Duodenal mucosa (tissue), 2 donors: Measurements from ENCODE around the gene MAVS.
"Not testable (repeated sequence)": the region's sequence is repeated elsewhere in the genome, so short reads cannot be mapped to it uniquely, and the experiment has no call there.

Source experiments
- H3K27ac ChIP-seq: one replicate; pipeline ENCODE4 v1.7.0; 2013; ENCODE audit warnings: low read depth, low read length
- H3K27me3 ChIP-seq, 2 donors: one replicate each; pipeline ENCODE4 v1.7.0; 2013; ENCODE audit warnings: low read length in 2 of 2, control low read depth in 1 of 2; ENCODE audit not compliant: insufficient read depth in 2 of 2, control insufficient read depth in 1 of 2
- H3K36me3 ChIP-seq, 2 donors: one replicate each; pipeline ENCODE4 v1.7.0; 2013; ENCODE audit warnings: low read length in 2 of 2, control low read depth in 1 of 2; ENCODE audit not compliant: insufficient read depth in 2 of 2, control insufficient read depth in 1 of 2
- H3K4me1 ChIP-seq, 2 donors: one replicate each; pipeline ENCODE4 v1.7.0; 2013; ENCODE audit warnings: low read length in 2 of 2, control low read depth in 1 of 2; ENCODE audit not compliant: insufficient read depth in 2 of 2, control insufficient read depth in 1 of 2
- H3K4me3 ChIP-seq, 2 donors: one replicate each; pipeline ENCODE4 v1.7.0; 2013; ENCODE audit warnings: low read length in 2 of 2, low read depth in 1 of 2
- H3K9ac ChIP-seq, 2 donors: one replicate each; pipeline ENCODE4 v1.7.0; 2013; ENCODE audit warnings: low read length in 2 of 2, low read depth in 1 of 2
- H3K9me3 ChIP-seq, 2 donors: one replicate each; pipeline ENCODE4 v1.7.0; 2013; ENCODE audit warnings: low read length in 2 of 2, control low read depth in 1 of 2; ENCODE audit not compliant: control insufficient read depth in 1 of 2

MAVS gene

DNA sequence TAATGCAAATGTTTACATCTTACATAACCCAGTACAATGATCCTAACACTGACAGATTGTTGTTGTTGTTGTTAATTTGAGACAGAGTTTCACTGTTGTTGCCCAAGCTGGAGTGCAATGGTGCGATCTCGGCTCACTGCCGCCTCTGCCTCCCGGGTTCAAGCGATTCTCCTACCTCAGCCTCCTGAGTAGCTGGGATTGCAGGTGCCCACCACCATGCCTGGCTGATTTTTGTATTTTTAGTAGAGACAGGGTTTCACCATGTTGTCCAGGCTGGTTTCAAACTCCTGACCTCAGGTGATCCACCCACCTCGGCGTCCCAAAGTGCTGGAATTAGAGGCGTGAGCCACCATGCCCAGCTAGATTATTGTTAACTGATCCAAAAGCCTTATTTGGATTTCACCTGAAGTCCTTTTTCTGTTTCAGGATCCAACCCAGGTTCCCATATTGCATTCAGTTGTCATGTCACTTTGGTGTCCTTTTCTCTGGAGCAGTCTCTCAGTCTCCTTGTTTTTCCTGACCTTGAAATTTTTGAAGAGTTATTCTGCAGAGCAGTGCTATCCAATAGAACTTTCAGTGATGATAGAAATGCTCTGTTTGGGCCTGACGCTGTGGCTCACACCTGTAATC lies 2.5 kb upstream of the MAVS start:
- H3K27ac ChIP-seq = not testable (repeated sequence)
- peaks cover 24 to 50% of the 10 kb centered on the region in 2 donors for H3K4me1 ChIP-seq

DNA sequence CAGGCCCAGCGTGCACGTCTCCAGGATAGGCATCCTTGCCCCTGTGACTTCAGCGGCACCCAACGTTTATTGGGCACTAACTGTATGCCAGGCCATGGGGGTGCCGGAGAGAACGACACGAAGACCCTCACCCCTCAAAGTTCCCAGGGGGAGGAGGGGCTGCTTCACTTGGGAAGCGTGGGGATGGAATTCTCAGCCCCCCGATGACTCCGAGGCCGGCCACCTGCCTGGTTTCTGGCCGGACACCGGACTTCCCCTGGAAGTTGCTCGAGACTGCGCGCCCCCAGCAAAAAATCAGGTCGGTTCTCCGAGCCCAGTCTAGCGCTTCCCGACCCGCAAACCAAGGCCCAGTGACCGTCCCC lies 275 bp upstream of the MAVS start:
- H3K4me1 ChIP-seq = peaks cover 24 to 50% of the 10 kb centered on the region in 2 donors
- peak overlapping the region; percentile 93 to 96 for H3K4me3 ChIP-seq
- H3K9me3 ChIP-seq = no peaks in the 10 kb centered on the region
- no peaks in the 10 kb centered on the region for H3K36me3 ChIP-seq
- no peaks in the 10 kb centered on the region for H3K27me3 ChIP-seq
- H3K27ac ChIP-seq = peak overlapping the region; percentile 90
- peak overlapping the region; percentile 97 to 98 for H3K9ac ChIP-seq

More for the DNA sequence above, 2.5 kb upstream of the MAVS start:
- not testable (repeated sequence) for H3K4me3 ChIP-seq, H3K9ac ChIP-seq, H3K27me3 ChIP-seq, H3K9me3 ChIP-seq, H3K36me3 ChIP-seq

DNA sequence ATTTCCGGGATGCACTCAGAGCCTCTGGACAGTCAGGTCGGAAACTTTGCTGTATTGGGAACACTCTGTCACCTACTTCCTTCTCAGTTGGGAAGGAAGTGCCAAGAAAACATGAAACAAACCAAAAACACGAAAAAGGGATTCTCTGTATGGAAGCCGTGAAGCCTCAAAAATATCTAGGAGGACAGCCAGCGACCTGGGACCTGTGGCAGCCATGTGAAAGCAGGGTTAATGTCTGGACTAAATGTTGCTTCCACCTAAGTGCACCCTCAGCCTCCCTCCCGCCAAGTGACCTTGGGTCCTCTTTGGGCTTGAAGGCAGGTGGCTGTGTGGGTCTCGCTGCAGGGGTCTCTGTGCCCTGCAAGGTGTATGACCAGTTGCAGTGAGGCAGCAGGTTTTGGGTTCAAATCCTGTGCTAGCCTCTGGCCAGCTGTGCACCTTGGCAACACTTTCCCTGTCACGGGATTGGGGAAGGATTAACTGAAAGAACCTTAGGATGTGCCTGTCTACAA lies 851 bp downstream of the MAVS start:
- Histone ChIP-seq H3K27me3 (no peaks in the 10 kb centered on the region), H3K4me3 (peak overlapping the region; percentile 93 to 96), H3K36me3 (no peaks in the 10 kb centered on the region), H3K27ac (peak overlapping the region; percentile 91), H3K9ac (peak overlapping the region; percentile 97 to 98), H3K4me1 (peaks cover 24 to 45% of the 10 kb centered on the region in 2 donors), H3K9me3 (no peaks in the 10 kb centered on the region)

DNA sequence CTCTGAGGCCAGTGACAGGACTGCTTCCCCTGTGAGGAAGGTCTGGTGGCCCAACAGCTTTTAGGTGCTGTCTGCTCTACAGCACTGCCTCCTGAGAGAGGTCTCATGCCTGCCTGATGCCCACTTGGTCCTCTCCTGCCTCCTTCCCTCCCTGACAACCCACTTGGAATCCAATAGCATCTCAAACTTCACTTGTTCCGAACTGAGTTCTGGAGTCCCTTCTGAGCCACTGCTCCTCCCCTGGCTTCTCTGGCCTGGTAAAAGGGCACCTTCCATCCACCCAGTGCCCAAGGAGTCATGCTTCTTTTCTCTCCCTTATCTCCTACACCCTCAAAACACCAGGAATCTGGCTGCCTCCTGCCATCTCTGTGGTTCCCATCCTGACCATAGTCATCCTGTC lies 1.9 kb downstream of the MAVS start:
- H3K9me3 ChIP-seq = no peaks in the 10 kb centered on the region
- no peaks in the 10 kb centered on the region for H3K27me3 ChIP-seq
- H3K4me3 ChIP-seq = no peak overlapping the region
- no peaks in the 10 kb centered on the region for H3K36me3 ChIP-seq
- H3K27ac ChIP-seq = no peak overlapping the region
- H3K9ac ChIP-seq = no peak overlapping the region
- H3K4me1 ChIP-seq = peaks cover 17 to 35% of the 10 kb centered on the region in 2 donors

DNA sequence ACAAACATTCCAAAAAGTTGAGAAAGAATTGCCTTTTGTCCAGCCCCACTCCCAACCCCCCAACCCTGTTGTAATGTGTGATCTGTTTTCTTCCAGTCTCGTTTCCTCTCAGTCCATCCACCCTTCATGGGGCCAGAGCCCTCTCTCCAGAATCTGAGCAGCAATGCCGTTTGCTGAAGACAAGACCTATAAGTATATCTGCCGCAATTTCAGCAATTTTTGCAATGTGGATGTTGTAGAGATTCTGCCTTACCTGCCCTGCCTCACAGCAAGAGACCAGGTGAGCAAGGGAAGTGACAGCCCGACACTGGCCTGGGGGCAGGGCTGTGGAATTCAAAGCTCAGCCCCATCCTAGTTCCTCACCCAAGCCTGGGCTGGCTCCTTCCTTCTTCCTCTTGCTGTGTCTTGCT lies 7.8 kb downstream of the MAVS start:
- Histone ChIP-seq H3K27me3 (no peaks in the 10 kb centered on the region), H3K9ac (no peak overlapping the region), H3K27ac (no peak overlapping the region), H3K4me1 (peaks cover 5 to 8% of the 10 kb centered on the region in 2 donors), H3K9me3 (no peaks in the 10 kb centered on the region), H3K4me3 (no peak overlapping the region), H3K36me3 (peaks cover 16 to 34% of the 10 kb centered on the region in 2 donors)

DNA sequence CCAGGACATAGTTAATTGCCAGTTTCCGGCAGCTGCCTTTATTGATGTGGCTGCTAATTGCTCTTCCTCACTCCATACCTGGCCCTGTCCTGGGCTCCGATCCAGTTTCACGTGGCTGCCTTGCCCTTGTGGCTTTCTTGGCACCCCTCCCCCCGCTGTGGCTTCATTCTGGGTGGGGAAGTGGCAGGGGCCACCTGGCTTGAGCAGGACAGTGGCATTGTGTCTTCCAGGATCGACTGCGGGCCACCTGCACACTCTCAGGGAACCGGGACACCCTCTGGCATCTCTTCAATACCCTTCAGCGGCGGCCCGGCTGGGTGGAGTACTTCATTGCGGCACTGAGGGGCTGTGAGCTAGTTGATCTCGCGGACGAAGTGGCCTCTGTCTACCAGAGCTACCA lies 10.8 kb downstream of the MAVS start:
- Histone ChIP-seq H3K27ac (no peak overlapping the region), H3K4me3 (no peak overlapping the region), H3K36me3 (peaks cover 29 to 51% of the 10 kb centered on the region in 2 donors), H3K9me3 (no peaks in the 10 kb centered on the region), H3K4me1 (peaks cover 5 to 8% of the 10 kb centered on the region in 2 donors), H3K27me3 (no peaks in the 10 kb centered on the region), H3K9ac (no peak overlapping the region)

DNA sequence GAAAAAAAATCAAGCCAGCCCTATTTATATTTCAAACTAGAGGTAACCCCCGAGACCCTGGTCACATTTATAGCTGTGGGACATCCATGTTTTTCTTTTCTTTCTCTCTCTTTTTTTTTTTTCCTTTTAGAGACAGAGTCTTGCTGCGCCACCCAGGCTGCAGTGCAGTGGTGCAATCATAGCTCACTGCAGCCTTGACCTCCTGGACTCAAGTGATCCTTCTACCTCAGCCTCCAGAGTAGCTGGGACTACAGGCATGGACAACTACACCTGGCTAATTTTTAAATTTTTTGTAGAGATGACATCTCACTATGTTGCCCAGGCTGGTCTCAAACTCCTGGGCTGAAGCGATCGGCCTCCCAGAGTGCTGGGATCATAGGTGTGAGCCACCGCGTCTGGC lies 12.1 kb downstream of the MAVS start:
- H3K4me1 ChIP-seq = peaks cover 5 to 8% of the 10 kb centered on the region in 2 donors
- H3K9ac ChIP-seq = no peak overlapping the region
- no peak overlapping the region for H3K4me3 ChIP-seq
- no peaks in the 10 kb centered on the region for H3K27me3 ChIP-seq
- H3K27ac ChIP-seq = no peak overlapping the region
- no peaks in the 10 kb centered on the region for H3K9me3 ChIP-seq
- peaks cover 41 to 64% of the 10 kb centered on the region in 2 donors for H3K36me3 ChIP-seq

DNA sequence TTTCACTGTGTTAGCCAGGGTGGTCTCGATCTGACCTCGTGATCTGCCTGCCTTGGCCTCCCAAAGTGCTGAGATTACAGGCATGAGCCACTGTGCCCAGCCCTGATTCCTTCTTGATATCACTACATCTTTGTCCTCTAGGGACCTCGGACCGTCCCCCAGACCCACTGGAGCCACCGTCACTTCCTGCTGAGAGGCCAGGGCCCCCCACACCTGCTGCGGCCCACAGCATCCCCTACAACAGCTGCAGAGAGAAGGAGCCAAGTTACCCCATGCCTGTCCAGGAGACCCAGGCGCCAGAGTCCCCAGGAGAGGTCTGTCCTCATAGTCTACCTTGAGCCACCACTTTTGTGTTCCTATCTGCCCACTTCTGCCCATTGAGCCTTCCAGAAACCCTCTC lies 14.6 kb downstream of the MAVS start:
- peaks cover 57 to 79% of the 10 kb centered on the region in 2 donors for H3K36me3 ChIP-seq
- H3K9me3 ChIP-seq = no peaks in the 10 kb centered on the region
- H3K4me1 ChIP-seq = peaks cover 5% of the 10 kb centered on the region in 2 donors
- H3K27me3 ChIP-seq = no peaks in the 10 kb centered on the region
- no peak overlapping the region for H3K4me3 ChIP-seq
- H3K27ac ChIP-seq = no peak overlapping the region
- no peak overlapping the region for H3K9ac ChIP-seq

DNA sequence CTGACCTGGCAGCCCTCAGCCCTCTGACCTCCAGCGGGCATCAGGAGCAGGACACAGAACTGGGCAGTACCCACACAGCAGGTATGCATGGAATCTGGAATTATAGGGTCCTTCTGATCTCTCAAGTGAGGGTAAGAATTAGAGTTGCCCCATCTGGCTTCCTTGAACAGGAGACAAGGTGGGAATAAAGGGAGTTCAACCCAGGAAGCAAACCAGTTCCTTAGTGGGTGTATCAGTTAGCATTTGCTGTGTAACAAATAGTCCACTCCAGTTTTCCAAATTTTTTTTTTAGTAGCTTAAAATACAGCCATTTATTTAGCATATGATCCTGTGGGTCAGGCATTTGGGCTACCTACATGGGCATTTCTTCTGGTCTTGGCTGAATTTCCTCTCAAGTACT lies 15.7 kb downstream of the MAVS start:
- Histone ChIP-seq H3K27me3 (no peaks in the 10 kb centered on the region), H3K27ac (no peak overlapping the region), H3K9ac (no peak overlapping the region), H3K4me3 (no peak overlapping the region), H3K4me1 (peaks cover under 1 to 5% of the 10 kb centered on the region in 2 donors), H3K9me3 (no peaks in the 10 kb centered on the region), H3K36me3 (peaks cover 58 to 83% of the 10 kb centered on the region in 2 donors)

DNA sequence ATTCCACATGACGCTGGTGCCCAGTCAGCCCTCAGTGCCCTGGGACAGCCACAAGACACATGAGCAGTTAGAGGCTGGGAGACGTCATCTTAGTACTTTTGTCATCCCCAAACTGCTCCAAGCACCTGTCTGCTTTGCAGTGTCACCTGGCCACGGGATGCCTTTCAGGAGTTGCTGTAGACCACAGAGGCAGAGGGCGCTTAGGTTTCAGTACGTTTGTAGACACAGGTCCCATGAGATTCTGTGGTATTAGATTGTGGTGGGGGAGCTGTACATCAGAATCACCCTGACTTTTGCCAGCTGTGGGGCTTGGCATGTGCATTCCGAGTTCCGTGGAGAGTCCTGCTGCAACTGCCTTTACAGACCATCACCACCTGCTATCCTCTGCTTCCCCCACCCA lies 16.7 kb downstream of the MAVS start:
- H3K9ac ChIP-seq = no peak overlapping the region
- no peaks in the 10 kb centered on the region for H3K27me3 ChIP-seq
- H3K27ac ChIP-seq = no peak overlapping the region
- H3K9me3 ChIP-seq = no peaks in the 10 kb centered on the region
- H3K4me3 ChIP-seq = no peak overlapping the region
- H3K36me3 ChIP-seq = peaks cover 53 to 80% of the 10 kb centered on the region in 2 donors
- no peaks in the 10 kb centered on the region for H3K4me1 ChIP-seq
